Uterus (tissue), 4 donors: ENCODE measurements around the gene VDAC1. TPM values are rescaled to one million over a fixed set of nuclear protein-coding genes. Genes with fewer than 3 reads are reported as not detected.

Experiments used
- DNase-seq, 2 donors: peaks; one replicate each; pipeline ENCODE4 v3.0.0-alpha.2; 2019 to 2020
- H3K27ac ChIP-seq, 2 donors: fragments of 200-600 bp; sonication (generic); 1 replicate in 1 of 2; 2 replicates in 1 of 2; pipeline ENCODE4 v1.5.1; 2016 to 2018
- H3K27me3 ChIP-seq, 2 donors: fragments of 200-600 bp; sonication (generic); one replicate each; pipeline ENCODE4 v1.5.1; 2018 to 2019; ENCODE audit warnings: control low read depth in 1 of 2
- H3K36me3 ChIP-seq, 2 donors: fragments of 200-600 bp; sonication (generic); one replicate each; pipeline ENCODE4 v1.5.1; 2019; ENCODE audit warnings: control low read depth in 1 of 2
- H3K4me1 ChIP-seq, 2 donors: fragments of 200-600 bp; sonication (generic); one replicate each; pipeline ENCODE4 v1.5.1; 2018 to 2019; ENCODE audit warnings: control low read depth in 1 of 2
- H3K4me3 ChIP-seq, 2 donors: fragments of 200-600 bp; sonication (generic); 1 replicate in 1 of 2; 2 replicates in 1 of 2; pipeline ENCODE4 v1.5.1; 2018 to 2019; ENCODE audit warnings: mild to moderate bottlenecking in 1 of 2
- H3K9me3 ChIP-seq, 2 donors: fragments of 200-600 bp; sonication (generic); one replicate each; pipeline ENCODE4 v1.5.1; 2019; ENCODE audit warnings: control low read depth in 1 of 2
- CTCF ChIP-seq, 4 experiments: fragments of 200-600 bp in 2 of 4; fragments of 450-650 bp in 2 of 4; sonication (generic) in 2 of 4; IDR thresholded peaks; one replicate each; pipeline ENCODE4 v1.5.1; 2016 to 2019; ENCODE audit warnings: antibody characterized with exemption in 4 of 4, mild to moderate bottlenecking in 2 of 4, moderate library complexity in 1 of 4
- POLR2A ChIP-seq, 2 donors: fragments of 450-650 bp; IDR thresholded peaks; one replicate each; pipeline ENCODE4 v1.6.1; 2016; ENCODE audit warnings: antibody characterized with exemption in 2 of 2, mild to moderate bottlenecking in 1 of 2, moderate library complexity in 1 of 2
- intact Hi-C: fragments of 100-400 bp; cut with DNase I; formaldehyde crosslinking; loops from one replicate; pipeline ENCODE4 v1.15.1; 2023; ENCODE audit warnings: low total_unique reads
- total RNA-seq, 4 donors: library from RNA; depleted of rRNA in 3 of 4; stranded (reverse); fragments of >200 nt in 3 of 4; gene quantifications; one replicate each; pipeline versions ENCODE4 v1.1.0 to v1.2.4, GENCODE V29; 2014 to 2023
- donor health status: DM: yes; HTN: yes; CAD: no.

VDAC1 gene
- total RNA-seq, 4 donors from 2014 or later: 19.4 to 112 (median 79.8) TPM

DNA sequence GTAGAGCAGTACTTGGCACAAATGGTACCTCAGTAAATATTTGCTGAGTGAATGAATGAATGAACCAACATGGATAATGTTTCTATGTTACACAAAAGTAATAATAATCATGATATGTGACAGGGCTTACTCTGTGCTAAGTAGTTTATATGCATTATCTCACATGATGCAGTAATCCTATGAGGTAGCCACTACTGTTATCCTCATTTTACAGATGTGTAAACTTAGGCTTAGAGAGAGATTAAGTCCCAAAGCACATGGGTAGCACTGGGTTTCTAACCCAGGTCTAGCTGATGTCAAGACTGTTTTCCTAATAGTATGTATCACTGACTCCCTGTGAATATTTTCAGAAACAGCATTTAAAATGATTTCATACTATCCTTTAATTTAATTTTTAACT, 44.1 kb upstream of the VDAC1 start:
- intact Hi-C loops: no loop called here
- H3K27me3 ChIP-seq: no peaks in the 10 kb centered on the region
- no peaks in the 10 kb centered on the region for H3K4me1 ChIP-seq
- no peaks in the 10 kb centered on the region for H3K36me3 ChIP-seq
- no peaks in the 10 kb centered on the region for H3K9me3 ChIP-seq
- H3K4me3 ChIP-seq: no peak overlapping the region
- no peak overlapping the region for H3K27ac ChIP-seq
- TF ChIP-seq CTCF (IDR thresholded peaks at IDR 0.05) (no peak), POLR2A (IDR thresholded peaks at IDR 0.05) (no peak)
- DNase-seq: no peak

DNA sequence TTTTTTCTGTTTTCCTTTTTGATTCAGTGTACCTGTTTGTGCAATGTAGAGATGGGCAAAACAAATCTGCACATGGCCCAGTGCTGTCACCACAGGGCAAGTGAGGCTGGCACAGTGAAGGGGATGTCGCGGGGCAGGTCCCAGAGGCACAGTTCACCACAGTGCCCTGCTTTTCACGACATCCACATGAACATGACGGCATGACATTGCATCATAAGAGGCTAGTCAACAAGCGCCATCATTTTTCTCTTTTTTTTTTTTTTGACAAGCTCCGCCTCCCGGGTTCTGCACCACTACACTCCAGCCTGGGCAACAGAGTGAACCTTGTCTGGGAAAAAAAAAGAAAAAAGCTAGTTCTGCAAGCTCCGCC, 42.9 kb upstream of the VDAC1 start:
- Histone ChIP-seq H3K36me3 (no peaks in the 10 kb centered on the region), H3K27ac (no peak overlapping the region), H3K9me3 (no peaks in the 10 kb centered on the region), H3K4me1 (no peaks in the 10 kb centered on the region), H3K27me3 (no peaks in the 10 kb centered on the region), H3K4me3 (no peak overlapping the region)
- intact Hi-C loops: no loop called here
- DNase-seq: no peak
- TF ChIP-seq CTCF (IDR thresholded peaks at IDR 0.05) (no peak), POLR2A (IDR thresholded peaks at IDR 0.05) (no peak)

- no peaks in the 10 kb centered on the region for H3K9me3 ChIP-seq
- no peaks in the 10 kb centered on the region for H3K27me3 ChIP-seq
- no peak for TF ChIP-seq POLR2A (IDR thresholded peaks at IDR 0.05)
- no peak for TF ChIP-seq CTCF (IDR thresholded peaks at IDR 0.05)
- no peaks in the 10 kb centered on the region for H3K4me1 ChIP-seq
- H3K36me3 ChIP-seq: no peaks in the 10 kb centered on the region
- DNase-seq: no peak
- intact Hi-C loops: no loop called here
- no peak overlapping the region for H3K27ac ChIP-seq
- H3K4me3 ChIP-seq: no peak overlapping the region
Observed at GRCh38 chr5:134046801-134047686, 42.3 kb upstream of the VDAC1 start.

- no peaks in the 10 kb centered on the region for H3K36me3 ChIP-seq
- H3K4me3 ChIP-seq: no peak overlapping the region
- TF ChIP-seq CTCF (IDR thresholded peaks at IDR 0.05) (no peak), POLR2A (IDR thresholded peaks at IDR 0.05) (no peak)
- no peak overlapping the region for H3K27ac ChIP-seq
- DNase-seq: no peak
- H3K4me1 ChIP-seq: no peaks in the 10 kb centered on the region
- H3K27me3 ChIP-seq: no peaks in the 10 kb centered on the region
- H3K9me3 ChIP-seq: no peaks in the 10 kb centered on the region
- intact Hi-C loops: no loop called here
Observed at GRCh38 chr5:134046330-134046729, 41.6 kb upstream of the VDAC1 start.
